LHCN-M2 (cell line): ENCODE results near the gene SARDH. TPM values are rescaled to one million over a fixed set of nuclear protein-coding genes. Genes with fewer than 3 reads are reported as not detected.

Experiments
- DNase-seq: peaks from one replicate; pipeline ENCODE4 v3.0.0-alpha.2; 2012; ENCODE audit warnings: low read depth
- total RNA-seq: library from RNA; depleted of rRNA; stranded (reverse); fragments of >200 nt; gene quantifications from 2 replicates; pipeline ENCODE4 v1.2.3, GENCODE V29; 2014

Gene SARDH
- total RNA-seq, 1 experiment from 2014 or later, result 54.8 TPM

- no peak for DNase-seq
Measured at GRCh38 chr9:133672503-133673257, 65.5 kb downstream of the SARDH start.

GRCh38 chr9:133671371-133671770 is 66.8 kb downstream of the SARDH start:
- DNase-seq, result no peak

- DNase-seq, result no peak
Measured at GRCh38 chr9:133670466-133670865, 67.7 kb downstream of the SARDH start.

DNA sequence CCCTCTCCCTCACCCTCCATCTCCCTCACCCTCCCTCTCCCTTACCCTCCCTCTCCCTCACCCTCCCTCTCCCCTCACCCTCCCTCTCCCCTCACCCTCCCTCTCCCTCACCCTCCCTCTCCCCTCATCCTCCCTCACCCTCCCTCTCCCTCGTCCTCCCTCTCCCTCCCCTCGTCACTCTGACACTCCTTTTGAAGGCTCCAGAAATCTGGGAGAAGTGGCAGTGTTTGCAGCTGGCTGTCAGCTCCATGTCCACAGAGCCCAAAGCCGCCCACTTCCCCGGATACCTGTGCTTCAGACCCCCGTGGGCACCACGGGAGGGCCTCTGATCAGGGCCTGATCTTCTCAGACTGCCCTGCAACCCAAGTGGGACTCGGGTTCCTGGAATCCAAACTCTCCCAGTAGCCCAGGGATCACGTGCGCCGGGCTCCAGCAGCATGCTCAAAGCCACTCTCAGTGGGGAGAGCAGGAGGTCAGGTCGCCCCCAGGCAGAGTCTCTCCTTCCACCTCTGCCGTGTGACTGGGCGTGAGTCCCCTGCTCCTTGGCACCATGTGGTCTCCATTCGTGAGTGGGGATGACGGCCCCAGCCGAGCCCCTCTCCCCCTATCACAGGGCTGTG is 68.9 kb downstream of the SARDH start:
- no peak for DNase-seq

- DNase-seq, result no peak
Measured at GRCh38 chr9:133667759-133668450, 70.2 kb downstream of the SARDH start.

DNA sequence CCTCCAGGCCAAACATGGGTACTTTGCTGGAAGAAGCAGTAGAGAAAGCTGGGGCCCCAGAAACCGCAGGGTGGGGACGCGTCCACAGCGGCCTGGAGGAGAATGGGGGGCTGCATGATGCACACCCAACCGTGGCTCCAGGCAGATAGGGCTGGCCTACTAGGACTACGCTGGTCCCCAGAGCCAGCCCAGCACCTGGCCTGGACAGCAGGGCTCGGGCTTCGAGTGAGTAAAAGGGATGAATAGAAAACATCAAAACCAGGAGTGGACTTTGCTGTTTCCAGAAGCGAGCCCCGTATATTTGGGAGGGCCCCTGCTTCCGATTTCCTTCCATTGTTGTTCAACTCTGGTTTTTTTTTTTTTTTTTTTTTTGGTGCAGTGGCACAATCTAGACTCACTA is 71.3 kb downstream of the SARDH start:
- DNase-seq, result no peak

GRCh38 chr9:133666387-133666786 is 71.8 kb downstream of the SARDH start:
- no peak for DNase-seq

DNA sequence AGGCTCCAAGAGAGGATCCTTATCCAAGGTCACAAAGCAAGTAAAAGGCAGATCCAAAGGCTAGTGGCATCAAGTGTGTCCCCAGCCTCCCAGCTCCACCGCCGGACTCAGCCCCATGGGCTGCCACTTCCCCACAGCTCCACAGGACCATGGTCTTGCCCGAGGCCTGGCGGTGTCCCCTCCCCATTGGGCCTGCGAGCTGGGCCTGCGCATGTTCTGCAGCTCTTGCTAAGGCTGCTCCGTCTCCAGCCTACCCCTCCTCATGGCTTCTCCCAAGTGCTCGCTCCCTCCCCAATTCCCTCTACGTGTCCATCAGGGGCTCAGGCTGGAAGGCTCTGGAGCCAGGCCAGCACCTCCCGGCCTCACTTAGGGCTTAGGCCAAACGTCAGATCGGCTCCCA is 72.6 kb downstream of the SARDH start:
- no peak for DNase-seq

DNA sequence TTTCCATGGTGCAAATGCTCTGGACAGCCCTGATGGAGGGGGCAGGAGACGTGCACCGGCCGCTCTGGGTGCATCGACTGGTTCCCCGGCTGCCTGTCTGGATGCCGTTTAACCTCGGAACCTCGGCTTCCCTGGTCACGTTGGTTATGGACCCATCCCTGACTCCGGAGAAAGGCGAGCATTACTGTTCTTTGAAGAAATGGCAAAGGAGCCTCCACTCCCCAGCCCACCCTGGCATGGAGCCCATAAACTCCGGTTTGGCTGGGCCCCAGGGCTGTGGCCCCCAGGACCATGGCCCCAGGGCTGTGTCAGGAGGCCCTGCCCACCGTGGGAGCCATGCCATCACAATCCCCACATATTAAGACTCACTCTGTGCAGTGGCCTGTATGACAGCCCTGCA is 73.1 kb downstream of the SARDH start:
- no peak for DNase-seq

- DNase-seq, result no peak
Measured at GRCh38 chr9:133664173-133665050, 73.7 kb downstream of the SARDH start.

DNA sequence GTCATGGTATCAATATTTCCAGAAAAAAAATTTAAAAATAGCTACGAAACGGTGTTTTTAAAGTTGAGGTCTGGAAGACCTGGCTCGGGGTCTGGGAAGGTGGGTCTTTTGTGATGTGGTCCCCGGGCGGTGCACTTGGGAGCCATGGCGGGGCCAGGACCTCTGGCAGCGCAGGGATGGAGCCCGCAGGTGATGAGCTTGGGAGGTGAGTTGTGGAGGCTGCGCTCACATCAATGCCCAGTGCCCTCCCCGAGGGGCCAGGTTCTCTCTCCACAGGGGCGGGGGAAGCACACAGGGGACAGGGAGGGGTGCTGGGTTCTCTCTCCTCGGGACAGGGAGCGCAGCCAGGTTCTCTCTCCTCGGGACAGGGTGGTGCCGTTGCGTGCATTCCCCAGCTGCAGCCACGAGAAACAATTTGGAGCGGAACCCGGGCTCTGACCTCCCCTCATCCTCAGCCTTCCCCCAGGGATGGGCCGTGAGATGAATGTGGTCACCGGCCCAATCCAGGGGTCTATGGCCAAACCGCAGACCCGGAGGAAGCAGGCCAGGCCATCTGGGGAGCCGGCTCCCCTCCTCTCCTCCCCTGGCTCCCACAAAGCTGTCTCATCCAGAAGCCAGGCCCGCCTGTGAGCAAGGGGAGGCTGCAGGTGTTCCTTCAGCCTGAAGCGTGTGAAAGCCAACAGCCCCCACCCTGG is 76.2 kb downstream of the SARDH start:
- no peak for DNase-seq

DNA sequence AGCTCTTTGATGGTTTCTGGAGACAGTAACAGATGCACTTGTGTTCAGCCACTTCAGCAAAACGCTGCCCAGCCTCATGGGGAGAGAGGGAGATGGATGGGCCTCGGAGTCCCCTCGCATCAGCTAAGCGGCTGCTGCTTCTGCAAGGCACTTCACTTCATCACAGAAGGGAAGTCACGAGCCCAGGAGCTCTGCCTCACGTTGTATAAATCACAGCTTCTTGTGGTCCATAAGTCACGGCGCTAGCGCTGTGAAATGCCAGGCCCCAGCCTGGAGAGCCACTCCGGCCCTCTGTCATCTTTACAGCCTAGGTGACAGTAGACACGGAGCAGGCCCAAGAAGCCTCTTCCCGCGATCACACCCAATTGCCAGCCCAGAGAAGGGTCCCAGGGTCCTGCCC is 78.6 kb downstream of the SARDH start:
- no peak for DNase-seq

DNA sequence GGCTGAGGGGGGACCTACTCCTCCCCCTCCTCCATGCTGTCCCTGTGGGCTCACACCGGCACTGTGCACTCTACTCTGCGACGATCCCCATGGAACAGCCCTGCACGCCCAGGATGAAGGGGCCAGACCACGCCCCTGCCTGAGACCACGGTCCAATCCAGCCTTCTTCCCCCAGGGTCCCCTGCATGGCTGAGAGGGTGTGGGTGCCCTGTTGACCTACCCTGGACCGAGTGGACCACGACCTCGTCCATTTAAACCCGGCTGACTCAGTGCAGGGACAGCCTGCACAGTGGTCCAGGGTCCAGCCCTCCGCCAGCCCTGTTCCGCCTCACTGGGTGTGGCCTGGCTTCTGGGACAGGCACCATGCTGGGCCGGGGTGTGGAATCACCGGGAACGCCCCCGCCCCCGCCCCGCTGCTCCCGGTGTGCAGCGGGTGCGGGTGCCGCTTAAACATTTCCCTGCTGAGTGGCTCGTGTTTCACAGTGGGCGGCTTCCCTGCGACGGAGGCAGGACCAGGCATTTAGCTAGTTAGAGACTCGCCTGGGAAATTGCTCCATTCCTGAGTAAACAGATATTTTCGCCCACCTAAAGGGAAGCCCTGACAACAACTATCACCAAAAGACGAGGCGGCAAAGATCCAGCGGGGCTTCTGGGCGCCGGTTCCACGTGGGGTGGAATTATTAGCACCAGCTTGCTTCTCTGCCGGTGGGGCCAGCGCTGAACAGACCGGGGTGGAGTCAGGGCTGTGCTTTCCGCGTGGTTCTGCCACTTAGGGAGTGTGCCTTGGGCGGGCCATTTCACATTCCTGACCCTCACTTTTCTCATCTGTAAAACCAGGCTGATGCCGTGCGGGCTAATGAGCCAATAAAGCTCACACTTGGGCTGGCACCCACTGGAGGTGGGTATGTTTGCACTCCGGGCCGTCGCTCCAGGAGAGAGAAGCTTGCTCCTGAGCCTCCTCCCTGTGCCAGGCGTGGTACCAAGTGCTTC is 79.4 kb downstream of the SARDH start:
- peak; percentile 73 for DNase-seq

DNA sequence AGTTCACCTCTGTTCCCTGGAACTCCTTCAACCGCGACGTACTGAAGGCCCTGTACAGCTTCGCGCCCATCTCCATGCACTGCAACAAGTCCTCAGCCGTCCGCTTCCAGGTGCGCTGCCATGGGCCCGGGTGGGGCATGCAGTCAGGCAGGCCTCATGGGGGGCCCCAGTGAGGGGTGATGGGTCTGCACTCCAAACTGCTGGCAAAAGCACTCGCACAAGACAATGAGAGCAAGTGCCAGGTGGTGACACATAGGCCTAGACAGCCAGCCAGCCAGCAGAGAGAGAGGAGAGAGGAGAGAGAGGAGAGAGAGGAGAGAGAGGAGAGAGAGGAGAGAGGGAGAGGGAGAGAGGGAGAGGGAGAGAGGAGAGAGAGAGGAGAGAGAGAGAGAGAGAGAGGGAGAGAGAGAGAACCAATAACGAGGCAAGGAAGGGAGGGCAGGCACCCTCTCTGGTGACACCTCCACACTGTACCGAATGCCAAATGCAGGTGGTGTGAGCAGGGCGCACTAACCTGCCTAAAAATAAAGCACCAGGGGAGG is 81.0 kb downstream of the SARDH start:
- DNase-seq, result peak; percentile 34

- DNase-seq, result no peak
Measured at GRCh38 chr9:133656211-133657119, 81.7 kb downstream of the SARDH start.

GRCh38 chr9:133655701-133656100 is 82.5 kb downstream of the SARDH start:
- DNase-seq, result no peak

- no peak for DNase-seq
Measured at GRCh38 chr9:133654736-133655657, 83.2 kb downstream of the SARDH start.
